C1 segment of cervical spinal cord (tissue), 14 donors: Measurements from ENCODE around the gene SH3BGRL2.
"Not testable (repeated sequence)": the region's sequence is repeated elsewhere in the genome, so short reads cannot be mapped to it uniquely, and the experiment has no call there.

ENCODE experiments used
- DNase-seq, 14 donors: peaks; one replicate each; lab custom pipeline; 2025; lab: John Stamatoyannopoulos, UW

Gene SH3BGRL2

GRCh38 chr6:79742030-79742429 lies 110.9 kb downstream of the SH3BGRL2 start:
- DNase-seq, result no peak

DNA sequence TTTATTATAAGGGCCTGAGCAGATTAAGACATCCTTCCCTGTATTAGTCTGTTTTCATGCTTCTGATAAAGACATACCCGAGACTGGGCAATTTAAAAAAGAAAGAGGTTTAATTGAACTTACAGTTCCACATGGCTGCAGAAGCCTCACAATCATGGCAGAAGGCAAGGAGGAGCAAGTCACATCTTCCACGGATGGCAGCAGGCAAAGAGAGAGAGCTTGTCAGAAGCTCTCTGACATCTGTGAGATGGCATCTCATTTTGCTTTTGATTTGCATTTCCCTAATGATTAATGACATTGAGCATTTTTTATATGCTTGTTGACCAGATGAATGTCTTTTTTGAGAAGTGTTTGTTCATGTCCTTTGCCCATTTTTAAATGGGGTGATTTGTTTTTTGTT lies 114.2 kb downstream of the SH3BGRL2 start:
- DNase-seq, result not testable (repeated sequence)

DNA sequence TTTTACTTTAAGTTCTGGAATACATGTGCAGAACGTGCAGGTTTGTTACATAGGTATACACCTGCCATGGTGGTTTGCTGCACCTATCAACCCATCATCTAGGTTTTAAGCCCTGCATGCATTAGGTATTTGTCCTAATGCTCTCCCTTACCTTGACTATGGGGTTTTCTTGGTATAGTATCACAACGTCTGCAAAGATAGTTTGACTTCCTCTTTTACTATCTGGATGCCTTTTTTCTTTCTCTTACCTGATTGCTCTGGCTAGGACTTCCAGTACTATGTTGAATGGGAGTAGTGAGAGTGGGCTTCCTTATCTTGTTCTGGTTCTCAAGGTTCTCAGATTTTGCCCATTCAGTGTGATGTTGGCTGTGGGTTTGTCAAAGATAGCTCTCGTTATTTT lies 115.2 kb downstream of the SH3BGRL2 start:
- not testable (repeated sequence) for DNase-seq

- DNase-seq, result peak in 1 of 14 donors; percentile 73
These were observed 119.7 kb downstream of the SH3BGRL2 start for GRCh38 chr6:79750806-79751205.
